Measurements from ENCODE around the gene TSPAN17. TPM values are rescaled to one million over a fixed set of nuclear protein-coding genes. Genes with fewer than 3 reads are reported as not detected.

TSPAN17 gene
- polyA plus RNA-seq, 1 of the 3 experiments (the other 2 are of a cell fraction), result 61.7 TPM

DNA sequence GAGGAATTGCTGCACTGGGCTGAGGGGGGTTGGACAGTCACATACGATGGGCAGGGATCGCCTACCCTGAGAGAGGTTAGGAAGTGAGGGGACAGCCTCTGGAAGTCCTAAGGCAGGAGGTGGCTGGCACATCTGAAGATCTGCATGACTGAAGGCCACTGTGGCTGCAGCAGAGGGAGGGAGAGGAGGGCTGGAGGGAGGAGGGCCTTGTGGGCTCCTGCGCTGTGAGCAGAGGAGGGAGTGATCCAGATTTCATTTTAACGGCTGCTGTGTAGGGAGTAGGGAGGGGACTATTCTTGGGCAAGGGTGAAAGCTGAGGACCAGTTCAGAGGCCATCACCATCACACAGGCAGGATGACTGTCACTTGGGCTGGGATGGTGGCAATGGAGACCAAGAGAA, 9.7 kb upstream of the TSPAN17 start:
- ChIA-PET POLR2A (interaction anchor here (1.0 kb wide), 1 partner anchor 10 kb away, joined by 3 read pairs; the partner anchor contains the start of gene TSPAN17), CTCF (no interaction called here)
- H3K4me2 ChIP-seq, result no peak overlapping the region
- no peaks in the 10 kb centered on the region for H3K9me3 ChIP-seq
- DNase-seq, result no peak
- no peaks in the 10 kb centered on the region for H3K79me2 ChIP-seq (ENCODE audit: insufficient read depth)
- no peaks in the 10 kb centered on the region; a peak in 1 of 4 replicates for H3K4me1 ChIP-seq (ENCODE audit: control insufficient read depth in 1 of 2, insufficient read depth in 2 of 2, low read depth in 1 of 2, low read length in 1 of 2)
- no peak overlapping the region for H3K27ac ChIP-seq (ENCODE audit: low read depth in 2 of 2, low read length in 1 of 2)
- H3K9ac ChIP-seq, result no peak overlapping the region
- WGBS (ENCODE audit: low lambda C conversion rate), result 79% methylated on average over 4 of the region's 4 CpGs
- no peaks in the 10 kb centered on the region for H3K36me3 ChIP-seq (replicated peaks in 1 of 2; ENCODE audit: control insufficient read depth in 1 of 2, insufficient read depth in 2 of 2, low read length in 1 of 2)
- H2AFZ ChIP-seq (ENCODE audit: low read depth), result no peak overlapping the region
- H3K9me2 ChIP-seq, result no peaks in the 10 kb centered on the region
- H4K20me1 ChIP-seq (ENCODE audit: insufficient read depth), result no peaks in the 10 kb centered on the region
- no peak overlapping the region for H3K4me3 ChIP-seq (ENCODE audit: low read depth in 2 of 2, low read length in 1 of 2)
- H3K27me3 ChIP-seq (ENCODE audit: insufficient read depth), result peaks cover 18% of the 10 kb centered on the region; the same call in 1 of the 2 replicates
- no peaks in the 10 kb centered on the region for H3F3A ChIP-seq (replicated peaks; ENCODE audit: insufficient read depth)
- TF ChIP-seq TAF1 (IDR thresholded peaks at IDR 0.05; ENCODE audit: borderline replicate concordance, low read depth, low read length), result no peak
- TF ChIP-seq, protein P1, sequence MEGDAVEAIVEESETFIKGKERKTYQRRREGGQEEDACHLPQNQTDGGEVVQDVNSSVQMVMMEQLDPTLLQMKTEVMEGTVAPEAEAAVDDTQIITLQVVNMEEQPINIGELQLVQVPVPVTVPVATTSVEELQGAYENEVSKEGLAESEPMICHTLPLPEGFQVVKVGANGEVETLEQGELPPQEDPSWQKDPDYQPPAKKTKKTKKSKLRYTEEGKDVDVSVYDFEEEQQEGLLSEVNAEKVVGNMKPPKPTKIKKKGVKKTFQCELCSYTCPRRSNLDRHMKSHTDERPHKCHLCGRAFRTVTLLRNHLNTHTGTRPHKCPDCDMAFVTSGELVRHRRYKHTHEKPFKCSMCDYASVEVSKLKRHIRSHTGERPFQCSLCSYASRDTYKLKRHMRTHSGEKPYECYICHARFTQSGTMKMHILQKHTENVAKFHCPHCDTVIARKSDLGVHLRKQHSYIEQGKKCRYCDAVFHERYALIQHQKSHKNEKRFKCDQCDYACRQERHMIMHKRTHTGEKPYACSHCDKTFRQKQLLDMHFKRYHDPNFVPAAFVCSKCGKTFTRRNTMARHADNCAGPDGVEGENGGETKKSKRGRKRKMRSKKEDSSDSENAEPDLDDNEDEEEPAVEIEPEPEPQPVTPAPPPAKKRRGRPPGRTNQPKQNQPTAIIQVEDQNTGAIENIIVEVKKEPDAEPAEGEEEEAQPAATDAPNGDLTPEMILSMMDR (IDR thresholded peaks at IDR 0.05), result no peak
- no peak for TF ChIP-seq SMC3 (IDR thresholded peaks at IDR 0.05; ENCODE audit: low read depth, low read length)

DNA sequence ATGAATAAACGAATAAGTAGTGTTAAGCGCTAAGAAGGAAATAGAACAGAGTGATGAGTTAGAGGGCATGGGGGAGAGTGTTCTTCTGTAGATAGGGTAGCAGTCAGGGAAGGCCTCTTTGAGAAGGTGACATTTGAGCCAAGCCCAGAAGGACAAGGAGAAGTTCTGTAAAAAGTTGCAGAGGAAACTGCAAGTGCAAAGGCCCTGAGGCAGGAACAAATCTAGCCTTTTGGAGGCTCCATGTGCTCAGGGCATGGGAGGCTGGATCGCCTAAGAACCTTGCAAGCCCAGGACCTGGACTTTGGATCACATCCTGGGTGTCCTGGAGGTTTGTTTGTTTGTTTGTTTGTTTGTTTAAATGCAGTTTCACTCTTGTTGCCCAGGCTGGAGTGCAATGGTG, 8.8 kb upstream of the TSPAN17 start:
- Histone ChIP-seq H3K9me3 (no peaks in the 10 kb centered on the region), H2AFZ (ENCODE audit: low read depth) (no peak overlapping the region), H3K27me3 (ENCODE audit: insufficient read depth) (peaks cover 14% of the 10 kb centered on the region; the same call in 1 of the 2 replicates), H3K27ac (ENCODE audit: low read depth in 2 of 2, low read length in 1 of 2) (no peak overlapping the region), H3F3A (replicated peaks; ENCODE audit: insufficient read depth) (no peaks in the 10 kb centered on the region), H3K4me2 (no peak overlapping the region), H3K9ac (no peak overlapping the region), H3K79me2 (ENCODE audit: insufficient read depth) (no peaks in the 10 kb centered on the region), H3K36me3 (replicated peaks in 1 of 2; ENCODE audit: control insufficient read depth in 1 of 2, insufficient read depth in 2 of 2, low read length in 1 of 2) (no peaks in the 10 kb centered on the region), H3K4me3 (ENCODE audit: low read depth in 2 of 2, low read length in 1 of 2) (no peak overlapping the region), H3K4me1 (ENCODE audit: control insufficient read depth in 1 of 2, insufficient read depth in 2 of 2, low read depth in 1 of 2, low read length in 1 of 2) (no peaks in the 10 kb centered on the region; a peak in 1 of 4 replicates), H4K20me1 (ENCODE audit: insufficient read depth) (no peaks in the 10 kb centered on the region), H3K9me2 (no peaks in the 10 kb centered on the region)
- ChIA-PET POLR2A (interaction anchor here (1.0 kb wide), 1 partner anchor 9 kb away, joined by 3 read pairs; the partner anchor contains the start of gene TSPAN17), CTCF (interaction anchor here (2.1 kb wide), 1 partner anchor 17 kb away, joined by 6 read pairs; no protein-coding TSS in a partner anchor)
- TF ChIP-seq JUND (IDR thresholded peaks at IDR 0.05), result no peak
- TF ChIP-seq SIN3A (IDR thresholded peaks at IDR 0.05; ENCODE audit: borderline replicate concordance, low read depth, low read length), result no peak
- TF ChIP-seq RCOR1 (IDR thresholded peaks at IDR 0.05; ENCODE audit: low read length), result no peak
- TF ChIP-seq FOSL2 (IDR thresholded peaks at IDR 0.05; ENCODE audit: borderline replicate concordance, low read depth), result no peak
- TF ChIP-seq MXI1 (IDR thresholded peaks at IDR 0.05; ENCODE audit: low read depth, low read length), result no peak
- no peak for TF ChIP-seq POLR2AphosphoS5 (IDR thresholded peaks at IDR 0.05; ENCODE audit: low read depth, low read length)
- TF ChIP-seq, protein P1 (IDR thresholded peaks at IDR 0.05), result no peak
- no peak for TF ChIP-seq TEAD4 (IDR thresholded peaks at IDR 0.05; ENCODE audit: borderline replicate concordance, insufficient read depth)
- TF ChIP-seq YY1 (IDR thresholded peaks at IDR 0.05; ENCODE audit: low read depth), result no peak
- no peak for TF ChIP-seq RFX5 (IDR thresholded peaks at IDR 0.05; ENCODE audit: low read length)
- TF ChIP-seq, protein P2, sequence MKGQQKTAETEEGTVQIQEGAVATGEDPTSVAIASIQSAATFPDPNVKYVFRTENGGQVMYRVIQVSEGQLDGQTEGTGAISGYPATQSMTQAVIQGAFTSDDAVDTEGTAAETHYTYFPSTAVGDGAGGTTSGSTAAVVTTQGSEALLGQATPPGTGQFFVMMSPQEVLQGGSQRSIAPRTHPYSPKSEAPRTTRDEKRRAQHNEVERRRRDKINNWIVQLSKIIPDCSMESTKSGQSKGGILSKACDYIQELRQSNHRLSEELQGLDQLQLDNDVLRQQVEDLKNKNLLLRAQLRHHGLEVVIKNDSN (IDR thresholded peaks at IDR 0.05; ENCODE audit: borderline replicate concordance, low read depth), result no peak
- TF ChIP-seq TCF12 (IDR thresholded peaks at IDR 0.05), result no peak
- no peak for TF ChIP-seq RXRA (IDR thresholded peaks at IDR 0.05; ENCODE audit: borderline replicate concordance, low read depth)
- 79% methylated on average over 3 of the region's 3 CpGs for WGBS (ENCODE audit: low lambda C conversion rate)
- no peak for DNase-seq
